SJSA1 (cell line): ENCODE results near the gene REG3A. TPM values are rescaled to one million over a fixed set of nuclear protein-coding genes. Genes with fewer than 3 reads are reported as not detected.

ENCODE experiments used
- total RNA-seq: library from RNA; depleted of rRNA; stranded (reverse); fragments of >200 nt; shearing (Covaris generic); gene quantifications from 2 replicates; pipeline ENCODE4 v1.2.3, GENCODE V29; 2014; rRNA removed

Gene REG3A
- total RNA-seq, 1 experiment from 2014 or later = not detected

Other genes starting within 250 kb of the REG3A start
- gene REG3G, start 134.1 kb downstream of the REG3A start, total RNA-seq = not detected in 2 replicates
- gene REG1B, start 71.8 kb downstream of the REG3A start, total RNA-seq = not detected in 2 replicates
- gene REG1A, start 39.3 kb downstream of the REG3A start, total RNA-seq = not detected in 2 replicates